SK-N-MC (cell line): ENCODE results near the gene MKRN2.

Source experiments
- EZH2 ChIP-seq: fragments of 200-600 bp; sonication (generic); IDR thresholded peaks from one replicate; pipeline ENCODE4 v1.6.1; 2017; ENCODE audit warnings: antibody characterized with exemption
- FOXP2 ChIP-seq: optimal IDR thresholded peaks from 2 replicates; pipeline ENCODE3; 2011; ENCODE audit warnings: mild to moderate bottlenecking, moderate library complexity; ENCODE audit not compliant: insufficient read depth; ENCODE audit errors: extremely low read length, control extremely low read depth
- POLR2AphosphoS5 ChIP-seq: IDR thresholded peaks from 2 replicates; pipeline ENCODE4 v1.6.1; 2012; ENCODE audit warnings: mild to moderate bottlenecking, low read depth, low read length, borderline replicate concordance

DNA sequence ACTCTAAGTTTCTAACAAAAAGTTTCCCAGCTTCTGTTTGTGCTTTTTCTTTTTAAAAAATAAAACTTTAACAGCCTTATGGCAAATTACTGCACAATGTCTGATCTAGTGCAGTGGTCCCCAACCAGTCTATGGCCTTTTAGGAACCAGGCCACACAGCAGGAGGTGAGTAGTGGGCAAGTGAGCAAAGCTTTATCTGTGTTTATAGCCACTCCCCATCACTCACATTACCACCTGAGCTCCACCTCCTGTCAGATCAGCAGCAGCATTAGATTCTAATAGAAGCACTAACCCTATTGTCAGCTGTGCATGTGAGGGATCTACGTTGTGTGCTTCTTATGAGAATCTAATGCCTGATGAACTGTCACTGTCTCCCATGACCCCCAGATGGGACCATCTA is 5.6 kb downstream of the MKRN2 start:
- no peak for TF ChIP-seq POLR2AphosphoS5
- TF ChIP-seq EZH2: no peak
- no peak for TF ChIP-seq FOXP2
